PC-3 (cell line): ENCODE results near the gene ZC3H4. TPM values are rescaled to one million over a fixed set of nuclear protein-coding genes. Genes with fewer than 3 reads are reported as not detected.

Experiments used
- ATAC-seq: fragments of 200-7000 bp; cut with Tn5 transposase; 2 replicates; pipeline ENCODE4 v1.9.1; 2020; ENCODE audit warnings: mild to moderate bottlenecking, moderate library complexity
- BruUV-seq: library from RNA; stranded (reverse); fragments of 400-500 nt; replicated peaks from 2 replicates; lab custom pipeline; 2021; lab: Mats Ljungman, UMichigan
- CTCF ChIA-PET: fragments of 300-600 bp; sonication (Branson Sonifier 250); formaldehyde crosslinking; loops from one replicate; lab custom pipeline; 2022; ENCODE audit warnings: antibody characterized with exemption; lab: Charles Lee
- POLR2A ChIA-PET: fragments of 300-600 bp; sonication (Branson Sonifier 250); formaldehyde crosslinking; loops from one replicate; lab custom pipeline; 2022; ENCODE audit warnings: antibody characterized with exemption; ENCODE audit not compliant: unreplicated experiment; lab: Charles Lee
- DNase-seq: peaks from one replicate; pipeline ENCODE4 v3.0.0-alpha.2; 2015
- H2AFZ ChIP-seq: fragments of 300-600 bp; sonication (generic); 2 replicates; pipeline ENCODE4 v1.6.0; 2016; ENCODE audit warnings: antibody characterized with exemption, low read length
- H3F3A ChIP-seq: fragments of 300-600 bp; sonication (generic); one replicate; pipeline ENCODE4 v1.6.0; 2017; ENCODE audit warnings: antibody characterized with exemption, low read length, control low read depth, mild to moderate bottlenecking; ENCODE audit not compliant: unreplicated experiment
- H3K27ac ChIP-seq: fragments of 300-600 bp; sonication (generic); 2 replicates; pipeline ENCODE4 v1.5.1; 2016; ENCODE audit warnings: mild to moderate bottlenecking, low read length
- H3K27me3 ChIP-seq: fragments of 300-600 bp; sonication (generic); 2 replicates; pipeline ENCODE4 v1.6.1; 2016; ENCODE audit warnings: low read length, mixed read lengths
- H3K36me3 ChIP-seq: fragments of 300-600 bp; sonication (generic); 2 replicates; pipeline ENCODE4 v1.6.1; 2016; ENCODE audit warnings: low read depth, mixed run types, low read length, mixed read lengths
- H3K4me1 ChIP-seq: fragments of 300-600 bp; sonication (generic); 2 replicates; pipeline ENCODE4 v1.5.1; 2016; ENCODE audit warnings: low read length; ENCODE audit not compliant: insufficient read depth
- H3K4me2 ChIP-seq: fragments of 300-600 bp; sonication (generic); 2 replicates; pipeline ENCODE4 v1.6.0; 2016; ENCODE audit warnings: low read length
- H3K4me3 ChIP-seq: fragments of 300-600 bp; sonication (generic); 2 replicates; pipeline ENCODE4 v1.5.1; 2016; ENCODE audit warnings: mild to moderate bottlenecking, low read length, mixed read lengths
- H3K79me2 ChIP-seq: fragments of 300-600 bp; sonication (generic); 2 replicates; pipeline ENCODE4 v1.6.1; 2017; ENCODE audit warnings: low read length, mixed read lengths
- H3K9ac ChIP-seq: fragments of 300-600 bp; sonication (generic); 2 replicates; pipeline ENCODE4 v1.6.0; 2016; ENCODE audit warnings: mild to moderate bottlenecking, low read length
- H3K9me2 ChIP-seq: fragments of 300-600 bp; sonication (generic); replicated peaks from 2 replicates; pipeline ENCODE4 v1.6.1; 2016; ENCODE audit warnings: mixed run types, low read length, mixed read lengths
- H3K9me3 ChIP-seq: fragments of 300-600 bp; sonication (generic); 2 replicates; pipeline ENCODE4 v1.6.1; 2016; ENCODE audit warnings: low read length, mixed read lengths
- H4K20me1 ChIP-seq: fragments of 300-600 bp; sonication (generic); 2 replicates; pipeline ENCODE4 v1.6.1; 2016; ENCODE audit warnings: low read length, mixed read lengths
- EZH2 ChIP-seq: fragments of 300-600 bp; sonication (generic); IDR thresholded peaks from one replicate; pipeline ENCODE4 v1.6.1; 2017; ENCODE audit warnings: antibody characterized with exemption, mild to moderate bottlenecking, low read length; ENCODE audit not compliant: unreplicated experiment
- EZH2phosphoT487 ChIP-seq: fragments of 300-600 bp; sonication (generic); IDR thresholded peaks from 2 replicates; pipeline ENCODE4 v1.6.1; 2018; ENCODE audit warnings: mild to moderate bottlenecking, antibody characterized with exemption, low read length, borderline replicate concordance
- intact Hi-C: fragments of 100-400 bp; cut with micrococcal nuclease; formaldehyde crosslinking; loops from 2 replicates; pipeline ENCODE4 v1.9.0; 2023
- total RNA-seq: library from RNA; depleted of rRNA; stranded (reverse); fragments of >200 nt; gene quantifications from 2 replicates; pipeline ENCODE4 v1.2.3, GENCODE V29; 2014
- TF ChIP-seq, protein P1 (sequence below): fragments of 300-600 bp; sonication (generic); conservative IDR thresholded peaks from 2 replicates; pipeline ENCODE4 v1.5.1; 2017; ENCODE audit warnings: antibody characterized with exemption, low read depth, mild to moderate bottlenecking, low read length

ZC3H4 gene
- total RNA-seq, 1 experiment from 2014 or later, result 13.4 TPM

DNA sequence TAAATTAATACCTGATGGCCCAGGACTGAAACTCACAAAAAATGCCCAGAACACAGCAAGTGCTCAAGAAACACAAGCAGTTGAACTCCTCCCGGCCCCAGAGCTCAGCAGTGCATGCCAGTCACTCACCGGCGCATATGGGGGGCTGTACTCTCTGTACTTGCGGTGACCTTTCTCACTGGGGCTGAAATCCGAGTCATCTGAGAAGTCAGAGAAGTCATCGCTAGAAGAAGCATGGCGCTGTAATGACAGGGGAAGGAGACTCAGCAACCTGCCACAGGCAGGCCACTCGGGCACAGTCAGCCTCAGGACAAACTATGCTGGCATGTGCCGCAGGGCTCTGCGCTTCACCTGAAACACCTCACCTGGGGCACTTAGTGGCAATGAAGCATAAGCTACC lies 19.7 kb downstream of the ZC3H4 start:
- Histone ChIP-seq H3K27me3 (no peaks in the 10 kb centered on the region), H2AFZ (no peak overlapping the region), H3K27ac (no peak overlapping the region), H3K9me3 (no peaks in the 10 kb centered on the region), H3F3A (peaks cover 8% of the 10 kb centered on the region), H3K9ac (no peak overlapping the region), H3K4me1 (peaks cover 28% of the 10 kb centered on the region), H3K36me3 (peaks cover 20% of the 10 kb centered on the region; the same call in 1 of the 2 replicates), H3K79me2 (peaks cover 58% of the 10 kb centered on the region), H4K20me1 (no peaks in the 10 kb centered on the region), H3K9me2 (no peaks in the 10 kb centered on the region), H3K4me2 (no peak overlapping the region), H3K4me3 (no peak overlapping the region)
- CTCF ChIA-PET, result no interaction called here
- no TSS peak for BruUV-seq
- DNase-seq (no peak), ATAC-seq (no peak)
- no peak for TF ChIP-seq EZH2
- TF ChIP-seq EZH2phosphoT487, result no peak
- TF ChIP-seq, protein P1, sequence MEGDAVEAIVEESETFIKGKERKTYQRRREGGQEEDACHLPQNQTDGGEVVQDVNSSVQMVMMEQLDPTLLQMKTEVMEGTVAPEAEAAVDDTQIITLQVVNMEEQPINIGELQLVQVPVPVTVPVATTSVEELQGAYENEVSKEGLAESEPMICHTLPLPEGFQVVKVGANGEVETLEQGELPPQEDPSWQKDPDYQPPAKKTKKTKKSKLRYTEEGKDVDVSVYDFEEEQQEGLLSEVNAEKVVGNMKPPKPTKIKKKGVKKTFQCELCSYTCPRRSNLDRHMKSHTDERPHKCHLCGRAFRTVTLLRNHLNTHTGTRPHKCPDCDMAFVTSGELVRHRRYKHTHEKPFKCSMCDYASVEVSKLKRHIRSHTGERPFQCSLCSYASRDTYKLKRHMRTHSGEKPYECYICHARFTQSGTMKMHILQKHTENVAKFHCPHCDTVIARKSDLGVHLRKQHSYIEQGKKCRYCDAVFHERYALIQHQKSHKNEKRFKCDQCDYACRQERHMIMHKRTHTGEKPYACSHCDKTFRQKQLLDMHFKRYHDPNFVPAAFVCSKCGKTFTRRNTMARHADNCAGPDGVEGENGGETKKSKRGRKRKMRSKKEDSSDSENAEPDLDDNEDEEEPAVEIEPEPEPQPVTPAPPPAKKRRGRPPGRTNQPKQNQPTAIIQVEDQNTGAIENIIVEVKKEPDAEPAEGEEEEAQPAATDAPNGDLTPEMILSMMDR, result no peak
- intact Hi-C loops, result no loop called here
- POLR2A ChIA-PET, result no interaction called here

DNA sequence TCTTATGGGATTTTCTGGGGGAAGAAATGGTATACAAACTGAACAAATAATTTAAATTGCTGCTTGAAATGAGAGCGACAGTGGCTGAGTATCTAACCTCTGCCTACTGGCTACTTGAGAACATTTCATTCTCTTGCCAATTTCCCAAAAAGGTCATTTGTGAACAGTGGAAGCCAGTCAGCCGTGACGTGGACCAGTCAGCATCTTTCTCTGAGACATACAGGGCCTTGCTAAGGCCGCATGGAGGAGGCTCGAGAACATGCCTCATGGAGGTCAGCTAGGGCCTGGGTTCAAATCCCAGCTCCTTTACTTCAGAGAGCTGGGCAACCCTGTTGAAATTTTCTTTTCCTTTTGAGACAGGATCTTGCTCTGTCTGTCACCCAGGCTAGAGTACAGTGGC lies 20.3 kb downstream of the ZC3H4 start:
- intact Hi-C loops, result no loop called here
- Histone ChIP-seq H3K79me2 (peaks cover 53% of the 10 kb centered on the region), H2AFZ (no peak overlapping the region), H3K36me3 (peaks cover 20% of the 10 kb centered on the region; the same call in 1 of the 2 replicates), H3K4me1 (peaks cover 28% of the 10 kb centered on the region), H3K27ac (no peak overlapping the region), H3K4me2 (no peak overlapping the region), H3K9me3 (no peaks in the 10 kb centered on the region), H4K20me1 (no peaks in the 10 kb centered on the region), H3K9me2 (no peaks in the 10 kb centered on the region), H3K27me3 (no peaks in the 10 kb centered on the region), H3K4me3 (no peak overlapping the region), H3K9ac (no peak overlapping the region), H3F3A (peaks cover 8% of the 10 kb centered on the region)
- ATAC-seq (no peak), DNase-seq (no peak)
- ChIA-PET POLR2A (no interaction called here), CTCF (no interaction called here)
- TF ChIP-seq EZH2 (no peak), EZH2phosphoT487 (no peak)
- TF ChIP-seq, protein P1, result no peak
- no TSS peak for BruUV-seq

DNA sequence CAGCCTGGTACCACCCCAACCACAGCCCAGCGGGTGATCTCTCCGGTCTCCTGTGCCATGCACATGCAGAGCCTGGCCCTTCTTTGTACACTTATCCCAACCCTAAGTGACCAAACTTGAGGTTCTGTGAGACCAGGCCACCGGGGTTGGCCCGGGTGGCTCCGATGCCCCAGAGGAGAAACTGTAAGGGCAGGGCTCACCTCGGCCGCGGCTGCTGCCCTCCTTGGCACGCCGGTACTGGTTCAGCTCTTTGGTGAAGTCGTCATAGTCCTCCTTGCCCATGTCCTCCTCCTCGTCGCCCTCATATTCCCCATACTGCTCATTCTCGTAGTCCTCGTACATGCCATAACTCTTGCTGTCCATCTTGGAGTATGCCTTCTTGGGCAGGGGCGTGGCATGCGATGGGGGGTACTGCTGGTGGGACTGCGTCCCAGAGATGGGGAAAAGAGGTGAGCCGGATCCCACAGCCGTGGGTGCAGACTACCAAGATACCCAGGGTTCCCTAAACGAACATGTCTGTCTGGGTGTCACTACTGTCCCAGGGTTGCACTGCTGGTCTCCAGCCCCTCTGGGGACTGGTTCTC lies 23.7 kb downstream of the ZC3H4 start:
- ATAC-seq (no peak), DNase-seq (no peak)
- no peak for TF ChIP-seq EZH2phosphoT487
- TF ChIP-seq, protein P1, result no peak
- no peak for TF ChIP-seq EZH2
- ChIA-PET POLR2A (no interaction called here), CTCF (no interaction called here)
- Histone ChIP-seq H4K20me1 (no peaks in the 10 kb centered on the region), H3K4me2 (no peak overlapping the region), H3K36me3 (peaks cover 20% of the 10 kb centered on the region; the same call in 1 of the 2 replicates), H3K79me2 (peaks cover 21% of the 10 kb centered on the region), H3K9me3 (no peaks in the 10 kb centered on the region), H3K9ac (no peak overlapping the region), H3K9me2 (no peaks in the 10 kb centered on the region), H3K4me1 (no peaks in the 10 kb centered on the region), H3F3A (no peaks in the 10 kb centered on the region), H2AFZ (no peak overlapping the region), H3K27me3 (no peaks in the 10 kb centered on the region), H3K27ac (no peak overlapping the region), H3K4me3 (no peak overlapping the region)
- no TSS peak for BruUV-seq
- intact Hi-C loops, result no loop called here
